ENCODE measurements around the gene C10orf71.

C10orf71 gene

GRCh38 chr10:49272251-49273081 is 26.5 kb upstream of the C10orf71 start:
- peak; percentile 7 for DNase-seq (ENCODE audit: low read depth, low spot score)

DNA sequence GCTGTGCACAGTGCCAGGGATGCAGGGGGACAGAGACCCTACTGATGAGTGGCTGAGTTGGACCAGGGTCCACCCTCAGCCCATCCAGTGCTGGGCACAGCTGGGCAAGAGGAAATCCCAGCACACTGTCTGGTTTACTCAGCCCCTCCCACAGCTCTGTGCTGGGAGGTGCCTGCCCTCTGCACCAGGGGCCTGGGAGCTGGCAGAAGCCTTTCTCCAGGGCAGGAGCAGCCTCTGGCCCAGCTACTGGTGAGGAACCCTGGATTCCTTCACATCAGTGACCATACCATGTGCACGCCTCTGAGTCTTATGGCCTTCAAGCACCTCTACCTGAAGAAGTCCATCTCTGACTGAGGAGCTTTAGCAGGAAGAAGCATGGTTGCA is 25.9 kb upstream of the C10orf71 start:
- no peak for DNase-seq (ENCODE audit: low read depth, low spot score)

GRCh38 chr10:49273626-49274025 is 25.3 kb upstream of the C10orf71 start:
- DNase-seq (ENCODE audit: low read depth, low spot score): no peak

DNA sequence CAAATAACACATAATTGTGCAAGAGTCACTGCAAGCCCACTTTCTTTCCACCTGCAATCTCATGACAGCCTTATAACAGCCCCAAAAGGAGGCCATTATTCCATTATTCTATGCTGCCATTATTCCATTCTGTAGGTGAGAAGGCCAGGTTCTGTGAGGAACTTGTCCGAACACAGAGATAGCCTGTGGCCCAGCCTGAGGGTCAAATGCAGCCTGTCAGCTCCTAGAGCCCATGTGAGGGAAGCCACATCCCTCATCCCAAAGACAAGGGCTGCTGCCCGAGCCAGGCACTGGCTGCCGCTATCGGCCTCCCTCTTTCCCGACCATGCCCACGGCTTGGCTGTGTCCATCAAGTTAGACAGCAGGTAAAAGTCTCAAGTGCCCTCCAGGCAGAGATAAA is 24.1 kb upstream of the C10orf71 start:
- no peak for DNase-seq (ENCODE audit: low read depth, low spot score)

DNA sequence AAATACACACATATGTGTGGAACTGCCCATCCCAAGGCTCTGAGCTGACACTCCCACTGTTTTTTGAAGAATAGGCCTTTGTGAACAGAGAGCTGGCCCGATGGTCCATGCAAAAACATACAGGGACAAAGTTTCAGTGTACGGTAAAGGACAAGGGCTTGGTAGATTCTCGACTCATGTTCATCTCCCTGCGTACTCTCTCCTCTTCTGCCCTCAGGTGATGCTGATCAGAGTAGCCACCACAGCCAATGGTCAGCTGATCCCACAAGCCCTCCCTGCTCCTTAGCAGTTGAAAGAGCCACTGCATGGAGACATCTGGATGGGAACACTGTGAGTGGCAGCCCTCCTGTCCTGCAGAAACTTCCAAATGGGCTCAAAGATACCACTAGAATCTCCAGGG is 23.1 kb upstream of the C10orf71 start:
- DNase-seq (ENCODE audit: low read depth, low spot score): no peak

- no peak for DNase-seq (ENCODE audit: low read depth, low spot score)
These were observed 22.4 kb upstream of the C10orf71 start for GRCh38 chr10:49276596-49276995.

- DNase-seq (ENCODE audit: low read depth, low spot score): no peak
These were observed 21.0 kb upstream of the C10orf71 start for GRCh38 chr10:49277973-49278372.

- no peak for DNase-seq (ENCODE audit: low read depth, low spot score)
These were observed 20.4 kb upstream of the C10orf71 start for GRCh38 chr10:49278497-49278981.

GRCh38 chr10:49279015-49279880 is 19.7 kb upstream of the C10orf71 start:
- DNase-seq (ENCODE audit: low read depth, low spot score): no peak

DNA sequence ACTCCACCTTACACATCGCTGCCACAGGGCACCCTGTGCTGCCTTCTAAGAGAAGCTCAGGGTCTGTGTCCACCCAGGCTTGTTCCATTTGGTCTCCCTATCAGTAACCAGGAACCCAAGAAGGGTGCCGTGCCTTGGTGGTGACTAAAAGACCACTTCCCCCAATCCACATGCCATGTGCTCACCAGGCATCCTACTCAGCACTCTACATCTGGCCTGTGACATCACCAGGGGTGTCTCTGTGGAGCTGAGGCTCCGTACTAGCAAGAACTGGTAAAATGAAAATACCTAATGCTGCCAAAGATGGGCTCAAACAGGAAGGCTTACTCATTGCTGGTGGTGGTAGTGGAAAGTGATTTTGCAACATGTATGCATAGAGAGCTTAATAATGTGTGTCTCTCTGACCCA is 19.0 kb upstream of the C10orf71 start:
- DNase-seq (ENCODE audit: low read depth, low spot score): no peak

DNA sequence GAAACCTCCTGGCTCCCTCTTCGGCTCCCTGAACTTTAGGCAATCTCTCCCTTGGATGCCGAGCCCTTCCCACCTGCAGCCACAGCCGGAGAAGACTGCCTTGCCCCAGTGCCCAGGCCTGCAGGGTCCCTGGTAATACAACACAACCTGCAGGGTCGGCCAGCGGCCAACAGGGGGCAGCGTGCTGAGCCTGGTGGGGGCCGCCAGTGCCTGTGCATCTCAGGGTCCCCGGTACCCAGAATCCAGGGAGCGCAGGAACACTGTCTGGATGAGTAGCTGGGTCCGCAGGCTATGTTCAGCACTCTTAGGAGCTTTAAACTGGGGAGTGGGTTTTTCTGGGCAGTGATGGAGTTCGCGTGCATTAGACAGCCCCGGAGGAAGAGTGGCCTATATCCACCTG is 17.5 kb upstream of the C10orf71 start:
- DNase-seq (ENCODE audit: low read depth, low spot score): no peak

DNA sequence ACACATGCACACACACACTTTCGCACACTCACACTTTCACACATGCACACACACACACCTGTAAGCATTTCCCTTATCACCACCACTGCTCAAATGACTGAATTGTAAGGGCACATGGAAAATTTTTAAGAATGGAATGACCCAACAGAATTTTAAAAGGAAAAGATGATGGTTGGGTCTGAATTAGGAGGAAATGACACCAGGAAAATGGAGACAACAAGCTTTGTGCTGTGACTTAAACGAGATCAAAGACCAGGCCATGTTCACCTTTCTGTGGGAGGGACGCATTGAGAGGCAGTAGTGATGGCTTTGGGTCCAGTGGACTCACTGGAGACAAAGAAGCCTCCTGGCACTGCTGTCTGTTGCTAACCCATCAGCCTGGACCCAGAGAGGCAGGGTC is 16.7 kb upstream of the C10orf71 start:
- DNase-seq (ENCODE audit: low read depth, low spot score): no peak

GRCh38 chr10:49282879-49283341 is 16.1 kb upstream of the C10orf71 start:
- DNase-seq (ENCODE audit: low read depth, low spot score): no peak

DNA sequence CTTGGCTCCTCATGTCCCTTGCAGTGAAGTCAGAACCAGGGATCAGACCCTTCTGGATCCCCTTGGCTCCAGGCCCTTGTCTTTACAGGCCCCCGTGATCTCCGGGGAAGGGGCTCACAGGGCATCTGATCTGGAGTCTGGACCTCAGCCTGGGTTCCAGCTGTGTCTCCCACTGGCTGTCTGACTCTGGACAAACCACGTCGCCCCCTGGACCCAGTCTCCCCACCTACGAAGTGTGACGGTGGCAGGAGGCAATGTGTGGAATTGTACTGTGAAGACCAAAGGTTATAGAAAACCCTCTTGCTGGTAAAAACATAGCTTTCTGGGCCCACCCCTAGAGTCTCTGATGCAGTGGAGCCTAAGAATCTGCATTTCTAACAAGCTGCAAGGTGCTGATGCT is 15.5 kb upstream of the C10orf71 start:
- DNase-seq (ENCODE audit: low read depth, low spot score): no peak

GRCh38 chr10:49284356-49284755 is 14.6 kb upstream of the C10orf71 start:
- no peak for DNase-seq (ENCODE audit: low read depth, low spot score)

- DNase-seq (ENCODE audit: low read depth, low spot score): no peak
These were observed 13.7 kb upstream of the C10orf71 start for GRCh38 chr10:49285232-49285631.

- no peak for DNase-seq (ENCODE audit: low read depth, low spot score)
These were observed 12.3 kb upstream of the C10orf71 start for GRCh38 chr10:49286686-49287085.

DNA sequence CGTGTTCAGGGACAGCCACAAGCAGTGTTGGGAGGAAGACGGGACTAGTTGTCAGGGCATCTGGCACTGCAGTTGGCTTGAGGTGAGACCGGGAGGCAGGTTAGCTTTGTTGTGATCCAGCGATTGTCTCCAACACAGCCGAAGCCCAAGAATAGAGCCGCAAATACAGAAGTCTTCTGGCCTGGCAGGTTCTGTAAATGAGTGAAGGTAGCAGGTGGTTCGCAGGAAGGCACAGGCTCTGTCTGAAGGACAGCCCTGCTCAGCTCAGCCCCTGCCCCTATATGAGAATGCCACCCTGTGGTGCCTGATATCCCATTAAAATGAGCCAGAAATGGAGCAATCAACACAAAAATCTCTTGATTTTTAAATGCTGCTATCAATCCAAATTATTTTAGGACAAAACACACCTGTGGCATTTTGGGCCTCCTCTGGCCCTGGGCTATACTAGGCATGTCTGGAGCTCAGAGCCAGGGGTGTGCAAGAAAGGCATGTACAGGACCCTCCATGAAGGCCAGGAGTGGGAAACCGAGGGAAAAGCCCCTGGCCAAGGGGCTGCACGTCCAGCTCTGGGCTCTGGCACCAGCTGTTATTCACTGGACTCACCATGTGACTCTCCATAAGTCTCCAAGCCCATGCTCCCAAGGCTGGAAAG is 11.2 kb upstream of the C10orf71 start:
- DNase-seq (ENCODE audit: low read depth, low spot score): no peak

DNA sequence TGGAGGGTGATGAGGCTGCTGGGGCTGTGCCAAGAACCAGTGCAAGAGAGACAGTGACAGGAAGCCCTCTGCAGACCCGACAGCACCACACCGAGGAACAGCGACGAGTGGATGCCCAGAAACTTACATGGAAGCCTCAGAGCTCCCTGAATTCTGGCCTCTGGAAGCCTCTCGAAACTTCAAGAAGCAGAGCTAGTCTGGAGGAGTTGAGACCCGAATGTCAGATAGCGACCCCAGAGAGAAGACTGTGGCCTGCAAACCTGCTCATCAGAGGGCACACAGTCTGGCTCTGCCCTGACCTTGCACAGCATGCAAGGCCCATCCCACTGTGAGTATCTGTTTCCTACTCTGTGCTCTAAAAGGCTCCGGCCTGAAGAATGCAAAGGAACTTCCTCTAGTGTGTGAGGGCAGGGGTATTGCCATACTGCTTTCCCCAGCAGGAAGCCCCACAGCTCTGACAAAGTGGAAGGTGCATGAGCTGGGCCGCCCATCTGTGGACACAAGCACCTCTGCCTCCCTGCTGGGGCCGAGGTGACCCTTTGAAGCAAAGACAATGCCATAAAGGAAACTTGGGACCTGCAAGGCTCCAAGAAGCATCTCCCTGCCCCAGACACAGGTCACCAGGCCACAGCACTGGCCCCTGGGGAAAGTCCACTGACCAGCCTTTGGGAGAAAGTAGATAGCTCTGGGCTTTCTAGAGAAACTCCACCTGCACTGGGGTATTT is 10.5 kb upstream of the C10orf71 start:
- no peak for DNase-seq (ENCODE audit: low read depth, low spot score)

DNA sequence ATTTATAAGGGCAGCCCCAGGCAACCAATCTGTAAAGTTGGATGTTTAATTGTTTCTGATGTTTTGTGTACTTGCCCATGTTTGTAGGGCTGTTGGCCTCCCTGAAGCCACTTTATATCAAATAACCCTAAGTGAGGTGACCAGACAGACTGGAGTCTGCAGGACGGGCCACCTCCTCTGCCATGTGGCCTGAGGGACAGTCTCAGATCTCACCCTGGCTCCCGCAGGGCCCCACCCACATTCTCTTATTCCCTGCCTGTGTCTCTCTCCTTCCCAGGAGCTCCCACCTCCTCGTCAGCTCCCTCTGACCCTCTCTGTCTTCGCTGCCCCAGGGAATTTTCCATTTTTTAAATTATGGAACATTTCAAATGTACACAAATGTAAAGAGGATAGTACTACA is 9.5 kb upstream of the C10orf71 start:
- no peak for DNase-seq (ENCODE audit: low read depth, low spot score)

- DNase-seq (ENCODE audit: low read depth, low spot score): no peak
These were observed 8.8 kb upstream of the C10orf71 start for GRCh38 chr10:49290131-49290530.

Data from smooth muscle cell of the brain vasculature (primary cell).